Osteoblast (primary cell): ENCODE data around the gene ANKRD31. TPM values are rescaled to one million over a fixed set of nuclear protein-coding genes. Genes with fewer than 3 reads are reported as not detected.

ENCODE experiments used
- DNase-seq: peaks from one replicate; pipeline ENCODE4 v3.0.0; 2011; ENCODE audit warnings: low spot score, mixed read lengths; ENCODE audit not compliant: insufficient read length; ENCODE audit errors: missing footprints
- H2AFZ ChIP-seq: 2 replicates; pipeline ENCODE4 v1.6.0; 2011; ENCODE audit warnings: mild to moderate bottlenecking, low read length
- H3K27ac ChIP-seq: 2 replicates; pipeline ENCODE4 v1.5.1; 2011; ENCODE audit warnings: mild to moderate bottlenecking, low read depth, low read length, moderate library complexity
- H3K27me3 ChIP-seq: 2 replicates; pipeline ENCODE4 v1.6.0; 2012; ENCODE audit warnings: mild to moderate bottlenecking, control low read depth, inconsistent platforms, low read length, moderate library complexity; ENCODE audit not compliant: insufficient read depth
- H3K36me3 ChIP-seq: 2 replicates; pipeline ENCODE4 v1.5.1; 2011; ENCODE audit warnings: mild to moderate bottlenecking, low read length, control low read depth, moderate library complexity; ENCODE audit not compliant: insufficient read depth
- H3K4me1 ChIP-seq: 2 replicates; pipeline ENCODE4 v1.5.1; 2011; ENCODE audit warnings: mild to moderate bottlenecking, low read length, control low read depth, moderate library complexity; ENCODE audit not compliant: insufficient read depth
- H3K4me2 ChIP-seq: 2 replicates; pipeline ENCODE4 v1.6.0; 2011; ENCODE audit warnings: mild to moderate bottlenecking, low read length; ENCODE audit not compliant: insufficient read depth
- H3K4me3 ChIP-seq: fragments of 200-600 bp; sonication (generic); 3 replicates; pipeline ENCODE4 v1.5.1; 2012; ENCODE audit warnings: mild to moderate bottlenecking, low read length, inconsistent platforms; ENCODE audit not compliant: insufficient read depth
- H3K79me2 ChIP-seq: 2 replicates; pipeline ENCODE4 v1.6.0; 2012; ENCODE audit warnings: mild to moderate bottlenecking, low read length, control low read depth, inconsistent platforms; ENCODE audit not compliant: insufficient read depth
- H3K9me3 ChIP-seq: 2 replicates; pipeline ENCODE4 v1.5.1; 2011; ENCODE audit warnings: low read depth, low read length, control low read depth
- H4K20me1 ChIP-seq: 2 replicates; pipeline ENCODE4 v1.6.0; 2012; ENCODE audit warnings: mild to moderate bottlenecking, low read length, control low read depth; ENCODE audit not compliant: insufficient read depth
- total RNA-seq: library from RNA; depleted of rRNA; stranded (reverse); fragments of >200 nt; gene quantifications from 2 replicates; pipeline ENCODE4 v1.2.3, GENCODE V29; 2012
- TF ChIP-seq, protein P1 (sequence below): IDR thresholded peaks from 2 replicates; pipeline ENCODE4 v1.5.1; 2011; ENCODE audit warnings: mild to moderate bottlenecking, low read depth, low read length, moderate library complexity; ENCODE audit errors: extremely low read depth

The ANKRD31 gene
- total RNA-seq, 1 donor = 0.36 TPM

DNA sequence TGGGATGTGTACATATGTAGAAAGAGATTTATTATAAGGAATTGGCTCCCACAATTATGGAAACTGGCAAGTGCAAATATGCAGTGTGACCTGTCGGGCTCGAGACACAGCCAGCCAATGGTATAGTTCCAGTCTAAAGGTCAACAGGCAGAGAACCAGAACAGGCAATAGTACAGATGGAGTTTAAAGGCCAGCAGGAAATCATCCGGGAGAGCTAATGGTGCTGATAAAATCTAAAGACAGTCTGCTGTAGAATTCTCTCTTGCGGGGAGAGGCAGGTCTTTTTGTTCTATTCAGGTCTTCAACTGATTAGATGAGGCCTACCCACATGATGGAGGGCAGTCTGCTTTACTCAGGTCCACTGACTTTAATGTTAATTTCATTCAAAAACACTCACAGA is 21.8 kb downstream of the ANKRD31 start:
- TF ChIP-seq, protein P1, sequence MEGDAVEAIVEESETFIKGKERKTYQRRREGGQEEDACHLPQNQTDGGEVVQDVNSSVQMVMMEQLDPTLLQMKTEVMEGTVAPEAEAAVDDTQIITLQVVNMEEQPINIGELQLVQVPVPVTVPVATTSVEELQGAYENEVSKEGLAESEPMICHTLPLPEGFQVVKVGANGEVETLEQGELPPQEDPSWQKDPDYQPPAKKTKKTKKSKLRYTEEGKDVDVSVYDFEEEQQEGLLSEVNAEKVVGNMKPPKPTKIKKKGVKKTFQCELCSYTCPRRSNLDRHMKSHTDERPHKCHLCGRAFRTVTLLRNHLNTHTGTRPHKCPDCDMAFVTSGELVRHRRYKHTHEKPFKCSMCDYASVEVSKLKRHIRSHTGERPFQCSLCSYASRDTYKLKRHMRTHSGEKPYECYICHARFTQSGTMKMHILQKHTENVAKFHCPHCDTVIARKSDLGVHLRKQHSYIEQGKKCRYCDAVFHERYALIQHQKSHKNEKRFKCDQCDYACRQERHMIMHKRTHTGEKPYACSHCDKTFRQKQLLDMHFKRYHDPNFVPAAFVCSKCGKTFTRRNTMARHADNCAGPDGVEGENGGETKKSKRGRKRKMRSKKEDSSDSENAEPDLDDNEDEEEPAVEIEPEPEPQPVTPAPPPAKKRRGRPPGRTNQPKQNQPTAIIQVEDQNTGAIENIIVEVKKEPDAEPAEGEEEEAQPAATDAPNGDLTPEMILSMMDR = no peak

DNA sequence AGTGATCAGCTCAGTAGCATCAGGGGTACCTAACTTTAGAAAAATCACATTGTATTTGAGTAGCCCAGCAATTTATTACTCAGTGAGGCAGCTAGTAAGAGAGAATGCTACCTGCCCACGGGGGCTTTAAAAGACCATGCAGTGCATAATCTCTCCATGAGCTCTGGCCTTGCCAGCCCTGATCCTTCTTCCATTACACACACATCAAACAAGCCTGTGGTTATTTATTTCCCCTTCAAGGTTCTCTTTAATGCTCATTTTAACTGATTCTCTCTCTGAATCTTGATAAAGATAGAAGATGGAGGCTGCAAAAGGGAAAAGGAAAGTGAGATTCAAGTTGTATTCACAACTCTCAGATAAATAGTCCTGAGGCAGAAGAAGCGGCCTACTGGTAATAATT is 22.3 kb downstream of the ANKRD31 start:
- DNase-seq = no peak
- no peak overlapping the region for H2AFZ ChIP-seq
- H3K79me2 ChIP-seq = no peaks in the 10 kb centered on the region
- H3K9me3 ChIP-seq = no peaks in the 10 kb centered on the region
- H4K20me1 ChIP-seq = no peaks in the 10 kb centered on the region
- H3K4me2 ChIP-seq = no peak overlapping the region
- no peaks in the 10 kb centered on the region for H3K4me1 ChIP-seq
- TF ChIP-seq, protein P1 = no peak
- no peak overlapping the region for H3K27ac ChIP-seq
- no peaks in the 10 kb centered on the region for H3K27me3 ChIP-seq
- no peak overlapping the region for H3K4me3 ChIP-seq
- H3K36me3 ChIP-seq = no peaks in the 10 kb centered on the region

More for the DNA sequence above, 21.8 kb downstream of the ANKRD31 start:
- Histone ChIP-seq H3K79me2 (no peaks in the 10 kb centered on the region), H3K36me3 (no peaks in the 10 kb centered on the region), H4K20me1 (no peaks in the 10 kb centered on the region), H3K4me3 (no peak overlapping the region), H3K27me3 (no peaks in the 10 kb centered on the region), H3K9me3 (no peaks in the 10 kb centered on the region), H2AFZ (no peak overlapping the region), H3K4me1 (no peaks in the 10 kb centered on the region), H3K4me2 (no peak overlapping the region), H3K27ac (no peak overlapping the region)
- no peak for DNase-seq

DNA sequence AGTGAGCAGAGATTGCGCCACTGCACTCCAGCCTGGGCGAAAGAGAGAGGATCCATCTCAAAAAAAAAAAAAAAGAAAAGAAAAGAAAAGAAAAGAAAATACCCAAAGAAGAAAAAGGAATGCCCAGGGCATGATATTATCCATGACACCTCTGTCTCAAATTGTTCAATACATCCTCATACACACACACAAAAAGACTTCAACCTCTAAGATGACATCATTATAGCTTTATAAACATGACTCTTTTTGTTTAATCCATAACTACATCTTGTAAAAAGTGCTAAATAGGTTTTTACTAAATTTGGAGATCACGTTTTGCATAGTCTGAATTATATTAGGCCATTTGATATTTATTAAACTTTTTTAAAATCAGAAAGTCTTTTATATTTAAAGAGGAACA is 33.1 kb downstream of the ANKRD31 start:
- no peaks in the 10 kb centered on the region for H3K4me1 ChIP-seq
- no peaks in the 10 kb centered on the region for H3K27me3 ChIP-seq

DNA sequence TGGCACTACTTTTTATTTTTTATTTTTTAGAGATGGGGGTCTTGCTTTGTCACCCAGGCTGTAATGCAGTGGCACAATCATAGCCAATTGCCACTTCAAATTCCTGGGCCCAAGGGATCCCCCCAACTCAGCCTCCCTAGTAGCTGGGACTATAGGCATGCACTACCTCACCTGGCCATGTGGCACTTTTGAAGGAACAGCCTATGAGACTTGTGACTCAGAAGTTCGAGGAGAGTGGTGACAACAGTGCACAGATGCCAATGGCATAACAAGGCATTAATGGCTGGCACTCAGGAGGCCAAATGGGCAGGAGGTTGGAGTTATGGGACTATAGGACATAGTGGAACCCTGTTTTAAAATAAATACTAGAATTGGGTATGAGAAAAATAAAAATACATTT is 33.7 kb downstream of the ANKRD31 start:
- no peaks in the 10 kb centered on the region for H3K27me3 ChIP-seq
- no peaks in the 10 kb centered on the region for H3K36me3 ChIP-seq
- no peak overlapping the region for H3K4me2 ChIP-seq
- no peaks in the 10 kb centered on the region for H3K9me3 ChIP-seq
- no peak for DNase-seq
- H3K27ac ChIP-seq = no peak overlapping the region
- no peaks in the 10 kb centered on the region for H3K79me2 ChIP-seq
- TF ChIP-seq, protein P1 = no peak
- H3K4me3 ChIP-seq = no peak overlapping the region
- no peak overlapping the region for H2AFZ ChIP-seq
- no peaks in the 10 kb centered on the region for H3K4me1 ChIP-seq
- no peaks in the 10 kb centered on the region for H4K20me1 ChIP-seq

More for the DNA sequence above, 33.1 kb downstream of the ANKRD31 start:
- TF ChIP-seq, protein P1 = no peak
- no peak overlapping the region for H2AFZ ChIP-seq
- H3K4me3 ChIP-seq = no peak overlapping the region
- no peaks in the 10 kb centered on the region for H3K36me3 ChIP-seq
- H3K4me2 ChIP-seq = no peak overlapping the region
- H3K79me2 ChIP-seq = no peaks in the 10 kb centered on the region
- no peak overlapping the region for H3K27ac ChIP-seq
- DNase-seq = no peak
- H3K9me3 ChIP-seq = no peaks in the 10 kb centered on the region
- H4K20me1 ChIP-seq = no peaks in the 10 kb centered on the region
